H1 (cell line): ENCODE results near the gene EFEMP1. TPM values are rescaled to one million over a fixed set of nuclear protein-coding genes. Genes with fewer than 3 reads are reported as not detected.

ENCODE experiments used
- CTCF ChIA-PET: fragments of 300-600 bp; sonication (Branson Sonifier 250); formaldehyde crosslinking; loops from one replicate; lab custom pipeline; 2021; ENCODE audit not compliant: partially characterized antibody; lab: Charles Lee
- POLR2A ChIA-PET: fragments of 300-600 bp; sonication (Branson Sonifier 250); formaldehyde crosslinking; loops from one replicate; lab custom pipeline; 2021; ENCODE audit warnings: inconsistent platforms; ENCODE audit not compliant: partially characterized antibody; lab: Charles Lee
- DNase-seq, 2 experiments: peaks; one replicate each; pipeline versions ENCODE4 v3.0.0 to v3.0.0-alpha.2; 2010 to 2022; ENCODE audit warnings: low spot score in 2 of 2, low read depth in 1 of 2, mixed read lengths in 1 of 2
- FAIRE-seq: peaks from 2 replicates; lab custom pipeline; 2011; peaks lifted over from hg19 to GRCh38; lab: Jason Lieb, UNC
- H2AFZ ChIP-seq: 2 replicates; pipeline ENCODE4 v1.8.1; 2012; ENCODE audit warnings: low read length, inconsistent platforms
- H2AK5ac ChIP-seq: 2 replicates; pipeline ENCODE4 v1.6.1; 2013; ENCODE audit warnings: low read depth, low read length
- H2BK120ac ChIP-seq: replicated peaks from 2 replicates; pipeline ENCODE3; 2013; ENCODE audit warnings: low read depth, low read length, inconsistent platforms
- H2BK12ac ChIP-seq: 2 replicates; pipeline ENCODE4 v1.6.1; 2013; ENCODE audit warnings: low read depth, low read length
- H2BK15ac ChIP-seq: 2 replicates; pipeline ENCODE4 v1.6.1; 2013; ENCODE audit warnings: low read length
- H2BK20ac ChIP-seq: 2 replicates; pipeline ENCODE4 v1.6.1; 2013; ENCODE audit warnings: low read length
- H2BK5ac ChIP-seq: 2 replicates; pipeline ENCODE4 v1.6.1; 2013; ENCODE audit warnings: low read depth, low read length
- H3K14ac ChIP-seq: 2 replicates; pipeline ENCODE4 v1.6.1; 2013; ENCODE audit warnings: inconsistent platforms; ENCODE audit not compliant: insufficient read length
- H3K18ac ChIP-seq: 2 replicates; pipeline ENCODE4 v1.6.1; 2013; ENCODE audit warnings: low read length; ENCODE audit errors: extremely low read depth
- H3K23ac ChIP-seq: 2 replicates; pipeline ENCODE4 v1.6.1; 2013; ENCODE audit warnings: inconsistent platforms; ENCODE audit not compliant: insufficient read length
- H3K23me2 ChIP-seq: 2 replicates; pipeline ENCODE4 v1.6.1; 2013; ENCODE audit warnings: low read depth, low read length
- H3K27ac ChIP-seq: 2 replicates; pipeline ENCODE4 v1.6.1; 2011; ENCODE audit warnings: low read depth, low read length, inconsistent platforms
- H3K27me3 ChIP-seq, 4 experiments: replicated peaks in 1 of 4; 1 replicate in 1 of 4; 2 replicates in 3 of 4; pipeline versions ENCODE4 v1.6.1 to v1.8.1; 2011 to 2013; ENCODE audit warnings: low read length in 3 of 4, mild to moderate bottlenecking in 3 of 4, inconsistent platforms in 2 of 4, mixed read lengths in 2 of 4, moderate library complexity in 1 of 4; ENCODE audit not compliant: control insufficient read depth in 3 of 4, insufficient read depth in 3 of 4; ENCODE audit errors: extremely low read depth in 1 of 4
- H3K36me3 ChIP-seq, 4 experiments: 2 replicates each; pipeline versions ENCODE4 v1.6.1 to v1.8.1; 2011 to 2013; ENCODE audit warnings: mild to moderate bottlenecking in 4 of 4, low read length in 3 of 4, moderate library complexity in 2 of 4, control low read depth in 1 of 4, inconsistent platforms in 1 of 4; ENCODE audit not compliant: insufficient read depth in 4 of 4, control insufficient read depth in 2 of 4
- H3K4ac ChIP-seq: replicated peaks from 2 replicates; pipeline ENCODE3; 2013; ENCODE audit warnings: low read length, low read depth, mixed read lengths, inconsistent platforms; ENCODE audit not compliant: insufficient read length
- H3K4me1 ChIP-seq, 4 experiments: replicated peaks in 1 of 4; 1 replicate in 1 of 4; 2 replicates in 3 of 4; pipeline versions ENCODE4 v1.6.1 to v1.8.1; 2011 to 2013; ENCODE audit warnings: low read length in 3 of 4, inconsistent platforms in 2 of 4, mixed read lengths in 1 of 4; ENCODE audit not compliant: insufficient read depth in 4 of 4, control insufficient read depth in 3 of 4
- H3K4me2 ChIP-seq, 2 experiments: 2 replicates each; pipeline versions ENCODE4 v1.6.1 to v1.8.1; 2011 to 2013; ENCODE audit warnings: low read depth in 2 of 2, low read length in 2 of 2, control low read depth in 1 of 2, inconsistent platforms in 1 of 2, mild to moderate bottlenecking in 1 of 2; ENCODE audit not compliant: insufficient read depth in 1 of 2
- H3K4me3 ChIP-seq, 4 experiments: fragments of 200-600, 300-600 bp in 1 of 4; sonication (generic), shearing (Covaris generic), sonication (Bioruptor Twin) in 1 of 4; 2 replicates each; pipeline versions ENCODE4 v1.5.1 to v1.8.1; 2011 to 2016; ENCODE audit warnings: low read length in 4 of 4, low read depth in 3 of 4, control low read depth in 2 of 4, inconsistent platforms in 2 of 4, mild to moderate bottlenecking in 2 of 4, mixed read lengths in 1 of 4, moderate library complexity in 1 of 4; ENCODE audit not compliant: insufficient read depth in 2 of 4; ENCODE audit errors: extremely low read depth in 1 of 4
- H3K56ac ChIP-seq: replicated peaks from 2 replicates; pipeline ENCODE3; 2013; ENCODE audit warnings: low read depth, mild to moderate bottlenecking, mixed read lengths, low read length, inconsistent platforms; ENCODE audit not compliant: insufficient read length
- H3K79me1 ChIP-seq: 2 replicates; pipeline ENCODE4 v1.6.1; 2013; ENCODE audit warnings: low read depth, low read length, control low read depth
- H3K79me2 ChIP-seq, 2 experiments: 2 replicates each; pipeline versions ENCODE4 v1.6.1 to v1.8.1; 2012 to 2013; ENCODE audit warnings: low read length in 2 of 2, mild to moderate bottlenecking in 2 of 2, inconsistent platforms in 1 of 2; ENCODE audit not compliant: insufficient read depth in 2 of 2, control insufficient read depth in 1 of 2
- H3K9ac ChIP-seq, 4 experiments: replicated peaks in 1 of 4; 1 replicate in 1 of 4; 2 replicates in 3 of 4; pipeline versions ENCODE4 v1.6.1 to v1.8.1; 2011 to 2013; ENCODE audit warnings: low read depth in 3 of 4, low read length in 3 of 4, control low read depth in 2 of 4, mild to moderate bottlenecking in 2 of 4, moderate library complexity in 2 of 4, inconsistent platforms in 1 of 4; ENCODE audit errors: extremely low read depth in 1 of 4
- H3K9me3 ChIP-seq, 2 experiments: 2 replicates each; pipeline versions ENCODE4 v1.6.1 to v1.8.1; 2012 to 2013; ENCODE audit warnings: mild to moderate bottlenecking in 2 of 2, moderate library complexity in 2 of 2, control low read depth in 1 of 2, inconsistent platforms in 1 of 2, low read depth in 1 of 2, low read length in 1 of 2, mixed read lengths in 1 of 2; ENCODE audit not compliant: insufficient read depth in 2 of 2
- H4K20me1 ChIP-seq, 2 experiments: replicated peaks in 1 of 2; 2 replicates each; pipeline versions ENCODE3 to v1.8.1; 2011 to 2013; ENCODE audit warnings: inconsistent platforms in 2 of 2, low read length in 2 of 2, mild to moderate bottlenecking in 1 of 2; ENCODE audit not compliant: insufficient read depth in 2 of 2, control insufficient read depth in 1 of 2
- H4K5ac ChIP-seq: 2 replicates; pipeline ENCODE4 v1.6.1; 2013; ENCODE audit warnings: low read length, low read depth, mixed read lengths, inconsistent platforms; ENCODE audit not compliant: insufficient read length
- H4K8ac ChIP-seq: 2 replicates; pipeline ENCODE4 v1.8.0; 2013; ENCODE audit warnings: mild to moderate bottlenecking, moderate library complexity, low read length, inconsistent platforms; ENCODE audit not compliant: insufficient read depth; ENCODE audit errors: extremely low read depth
- H4K91ac ChIP-seq: replicated peaks from 2 replicates; pipeline ENCODE3; 2013; ENCODE audit warnings: low read length, mixed read lengths, inconsistent platforms; ENCODE audit not compliant: insufficient read length
- CEBPB ChIP-seq: IDR thresholded peaks from 2 replicates; pipeline ENCODE4 v1.6.1; 2012; ENCODE audit warnings: low read depth, low read length
- JUN ChIP-seq: IDR thresholded peaks from 2 replicates; pipeline ENCODE4 v1.6.1; 2011; ENCODE audit warnings: low read depth, mild to moderate bottlenecking, improper control_type of control experiment, low read length
- PHF8 ChIP-seq: fragments of 200-600 bp; sonication (generic); conservative IDR thresholded peaks from 2 replicates; pipeline ENCODE4 v1.7.1; 2012; ENCODE audit warnings: low read depth, mild to moderate bottlenecking, inconsistent platforms, low read length, moderate library complexity
- RXRA ChIP-seq: IDR thresholded peaks from 2 replicates; pipeline ENCODE4 v1.6.1; 2011; ENCODE audit warnings: low read depth, mild to moderate bottlenecking, low read length, moderate library complexity; ENCODE audit not compliant: insufficient read depth
- TBP ChIP-seq: IDR thresholded peaks from 2 replicates; pipeline ENCODE4 v1.6.1; 2011; ENCODE audit warnings: low read depth, low read length, improper control_type of control experiment
- WGBS, 2 experiments: shearing (Covaris generic) in 1 of 2; methylation state at CpG; one replicate each; pipeline versions ENCODE4 v1.1.6 to v1.1.7; 2013 to 2015; ENCODE audit warnings: low lambda C conversion rate in 2 of 2, mixed read lengths in 2 of 2, inconsistent platforms in 1 of 2, low coverage in 1 of 2, missing lambda C conversion rate in 1 of 2; ENCODE audit not compliant: insufficient replicate concordance in 2 of 2, insufficient coverage in 1 of 2, insufficient read length in 1 of 2; ENCODE audit errors: extremely low coverage in 1 of 2, missing lambda C conversion rate in 1 of 2; 5-methylcytosine and 5-hydroxymethylcytosine counted together
- polyA plus RNA-seq, 7 experiments: library from polyadenylated mRNA; depleted of rRNA in 3 of 7; stranded (reverse) in 5 of 7; unstranded in 2 of 7; fragments of >200 nt in 5 of 7; fragments of 200-250 nt in 2 of 7; gene quantifications; 1 replicate in 5 of 7; 2 replicates in 1 of 7; 4 replicates in 1 of 7; pipeline versions ENCODE4 v1.2.1 to v1.2.3, GENCODE V29; 2011 to 2013; ENCODE audit warnings: missing spikeins in 2 of 7, mixed read lengths in 2 of 7
- total RNA-seq: library from RNA; stranded (reverse); fragmentation: NEBNext Ultra II Directional; extraction: Animal tissue kit (Norgen Biotek cat#: 25700); gene quantifications from 2 replicates; pipeline ENCODE4 v1.2.1, GENCODE V29; 2021

Gene EFEMP1
- total and polyA plus RNA-seq, 2 of the 8 experiments (the other 6 are each of a cell fraction or from before 2014, with no cell fraction given), result 15.5 to 19.7 TPM

- no peaks in the 10 kb centered on the region for H3K36me3 ChIP-seq
- no peaks in the 10 kb centered on the region for H3K9me3 ChIP-seq
- no peak overlapping the region for H4K5ac ChIP-seq
- no peak overlapping the region for H3K27ac ChIP-seq
- no peak overlapping the region for H3K18ac ChIP-seq
- no peak overlapping the region for H2AK5ac ChIP-seq
- H4K91ac ChIP-seq, result no peak overlapping the region
- H2BK12ac ChIP-seq, result no peak overlapping the region
- no peak overlapping the region for H3K4me2 ChIP-seq
- H2BK20ac ChIP-seq, result no peak overlapping the region
- H3K4ac ChIP-seq, result no peak overlapping the region
- no peaks in the 10 kb centered on the region for H3K79me1 ChIP-seq
- H3K56ac ChIP-seq, result no peak overlapping the region
- DNase-seq (no peak), FAIRE-seq (no peak)
- 88% methylated on average over 4 of the region's 4 CpGs; no CpG with 5 or more reads in 1 of the 2 experiments for WGBS, 2 experiments
- no peak overlapping the region for H2BK120ac ChIP-seq
- no peak overlapping the region for H2AFZ ChIP-seq
- no peaks in the 10 kb centered on the region for H3K27me3 ChIP-seq
- no peaks in the 10 kb centered on the region for H4K20me1 ChIP-seq
- H3K4me3 ChIP-seq, result no peak overlapping the region
- H3K23me2 ChIP-seq, result peaks cover 1% of the 10 kb centered on the region; the same call in 1 of the 2 replicates
- no peak overlapping the region for H4K8ac ChIP-seq
- CTCF ChIA-PET, result interaction anchor here (0.6 to 2.0 kb wide), 4 partner anchors 10 to 230 kb away, joined by 3 to 16 read pairs (median 4); no protein-coding TSS in a partner anchor
- TF ChIP-seq PHF8 (no peak), RXRA (no peak), TBP (no peak), CEBPB (no peak), JUN (no peak)
- no peak overlapping the region for H3K14ac ChIP-seq
- no peak overlapping the region for H2BK15ac ChIP-seq
- H3K23ac ChIP-seq, result no peak overlapping the region
- H3K79me2 ChIP-seq, result no peaks in the 10 kb centered on the region
- no peak overlapping the region for H2BK5ac ChIP-seq
- no peak overlapping the region for H3K9ac ChIP-seq
- POLR2A ChIA-PET, result no interaction called here
- no peaks in the 10 kb centered on the region for H3K4me1 ChIP-seq
Observed at GRCh38 chr2:55947752-55948151, 24.2 kb upstream of the EFEMP1 start.
